HG03457 (cell line): ENCODE data around the gene VPS51.
"Not testable (repeated sequence)": the region's sequence is repeated elsewhere in the genome, so short reads cannot be mapped to it uniquely, and the experiment has no call there.

Experiments used
- ATAC-seq: cut with Tn5 transposase; IDR thresholded peaks from one replicate; pipeline ENCODE4 v1.9.1; 2021; ENCODE audit warnings: moderate number of reproducible peaks; ENCODE audit not compliant: unreplicated experiment

The VPS51 gene

DNA sequence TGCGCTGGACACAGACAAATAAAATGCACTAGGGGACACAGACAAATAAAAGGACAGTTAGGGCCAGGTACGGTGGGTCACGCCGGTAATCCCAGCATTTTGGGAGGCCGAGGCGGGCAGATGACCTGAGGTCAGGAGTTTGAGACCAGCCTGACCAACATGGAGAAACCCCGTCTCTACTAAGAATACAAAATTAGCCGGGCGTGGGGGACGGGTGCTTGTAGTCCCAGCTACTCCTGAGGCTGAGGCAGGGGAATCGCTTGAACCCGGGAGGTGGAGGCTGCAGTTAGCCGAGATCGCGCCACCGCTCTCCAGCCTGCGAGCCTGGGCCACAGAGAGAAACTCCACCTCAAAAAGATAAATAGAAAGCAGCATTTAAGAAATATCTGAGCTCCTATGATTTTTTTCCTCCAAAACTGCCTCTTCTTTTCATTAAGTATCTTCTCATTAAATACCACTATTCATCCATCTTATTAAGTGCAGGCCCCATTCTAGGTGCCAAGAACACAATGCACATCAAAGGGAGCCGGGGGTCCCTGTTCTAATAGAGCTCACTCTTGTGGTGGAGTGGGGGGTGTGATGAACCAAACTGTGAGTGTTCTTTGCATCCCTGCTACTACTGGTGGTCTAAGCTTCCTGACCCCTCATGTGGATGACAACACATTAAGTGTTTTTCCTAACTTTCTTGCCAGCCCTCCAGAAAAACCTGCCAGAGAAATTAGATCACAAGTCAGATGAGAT is 22.3 kb downstream of the VPS51 start:
- ATAC-seq = no peak

DNA sequence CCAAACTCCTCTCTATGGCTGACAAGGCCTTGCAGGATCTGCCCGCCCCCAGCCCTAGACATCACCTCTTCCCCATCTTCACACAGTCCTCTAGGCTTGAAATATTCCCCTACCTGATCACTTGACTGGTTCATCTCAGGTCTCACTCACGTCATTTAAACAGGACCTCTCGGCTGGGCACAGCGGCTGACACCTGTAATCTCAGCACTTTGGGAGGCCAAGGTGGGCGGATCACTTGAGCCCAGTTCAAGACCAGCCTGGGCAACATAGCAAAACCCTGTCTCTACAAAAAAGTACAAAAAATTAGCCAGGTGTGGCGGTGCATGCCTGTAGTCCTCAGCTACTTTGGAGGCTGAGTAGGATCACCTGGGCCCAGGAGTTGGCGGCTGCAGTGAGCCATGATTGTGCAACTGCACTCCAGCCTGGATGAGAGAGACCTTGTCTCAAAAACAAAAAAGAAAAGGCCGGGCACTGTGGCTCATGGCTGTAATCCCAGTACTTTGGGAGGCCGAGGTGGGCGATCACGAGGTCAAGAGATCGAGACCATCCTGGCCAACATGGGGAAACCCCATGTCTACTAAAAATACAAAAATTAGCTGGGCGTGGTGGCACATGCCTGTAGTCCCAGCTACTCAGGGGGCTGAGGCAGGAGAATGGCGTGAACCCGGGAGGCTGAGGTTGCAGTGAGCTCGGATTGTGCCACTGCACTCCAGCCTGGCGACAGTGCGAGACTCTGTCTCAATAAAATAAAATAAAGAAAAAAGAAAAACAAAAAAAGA is 23.1 kb downstream of the VPS51 start:
- ATAC-seq = not testable (repeated sequence)

DNA sequence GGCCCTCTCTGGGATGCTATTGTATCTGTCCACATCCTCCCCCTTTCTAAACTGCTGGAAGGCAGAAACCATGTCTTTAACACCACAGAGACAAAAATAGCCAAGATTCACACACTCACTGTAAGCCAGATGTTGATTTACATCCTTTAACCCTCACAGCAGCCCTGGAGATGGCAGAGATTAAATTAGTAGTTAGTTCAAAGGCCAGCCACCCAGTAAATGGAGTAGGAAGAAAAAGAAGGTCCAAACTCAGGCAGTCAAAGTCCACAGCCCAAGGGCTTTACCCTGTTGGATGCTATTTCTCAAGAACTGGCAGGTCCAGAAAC is 23.6 kb downstream of the VPS51 start:
- no peak for ATAC-seq

DNA sequence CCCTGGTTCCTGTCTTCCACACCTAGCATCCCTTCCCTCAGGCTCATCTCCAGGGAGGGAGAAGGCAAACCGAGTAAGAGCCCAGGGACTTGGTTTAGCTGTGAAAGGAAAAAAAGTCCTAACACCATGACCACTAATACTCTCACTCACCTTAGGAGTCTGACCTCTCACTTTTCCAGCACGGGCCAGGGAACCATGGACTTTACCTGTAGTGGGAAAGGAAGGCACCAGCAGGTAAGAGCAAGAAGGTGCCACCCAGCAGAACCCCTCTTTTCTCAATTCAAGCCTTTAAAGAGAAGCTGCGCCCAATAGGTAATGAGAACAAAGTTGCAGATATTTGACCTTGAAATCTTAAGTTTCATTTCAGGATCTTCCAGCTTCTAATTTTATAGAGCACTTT is 24.8 kb downstream of the VPS51 start:
- ATAC-seq = no peak

DNA sequence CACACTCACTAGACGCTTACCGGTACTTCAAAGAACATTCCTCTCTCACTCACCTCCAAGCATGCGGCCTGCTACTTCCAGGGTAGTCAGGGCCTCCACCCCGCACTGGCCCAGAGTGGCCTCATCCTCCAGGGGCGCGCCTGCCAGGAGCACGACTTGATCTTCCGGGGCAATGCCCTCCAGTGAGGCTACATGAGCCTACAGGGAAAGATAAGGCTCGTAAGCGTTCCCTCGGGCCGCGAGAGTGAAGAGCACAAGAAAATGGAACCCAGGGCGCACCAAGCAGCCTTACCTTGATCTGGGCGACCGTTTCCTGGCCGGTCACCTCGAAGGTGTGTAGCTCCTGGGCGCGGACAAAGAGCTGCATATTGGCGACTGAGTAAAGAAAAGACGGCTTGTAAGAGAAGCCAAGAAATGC is 25.4 kb downstream of the VPS51 start:
- ATAC-seq = no peak

DNA sequence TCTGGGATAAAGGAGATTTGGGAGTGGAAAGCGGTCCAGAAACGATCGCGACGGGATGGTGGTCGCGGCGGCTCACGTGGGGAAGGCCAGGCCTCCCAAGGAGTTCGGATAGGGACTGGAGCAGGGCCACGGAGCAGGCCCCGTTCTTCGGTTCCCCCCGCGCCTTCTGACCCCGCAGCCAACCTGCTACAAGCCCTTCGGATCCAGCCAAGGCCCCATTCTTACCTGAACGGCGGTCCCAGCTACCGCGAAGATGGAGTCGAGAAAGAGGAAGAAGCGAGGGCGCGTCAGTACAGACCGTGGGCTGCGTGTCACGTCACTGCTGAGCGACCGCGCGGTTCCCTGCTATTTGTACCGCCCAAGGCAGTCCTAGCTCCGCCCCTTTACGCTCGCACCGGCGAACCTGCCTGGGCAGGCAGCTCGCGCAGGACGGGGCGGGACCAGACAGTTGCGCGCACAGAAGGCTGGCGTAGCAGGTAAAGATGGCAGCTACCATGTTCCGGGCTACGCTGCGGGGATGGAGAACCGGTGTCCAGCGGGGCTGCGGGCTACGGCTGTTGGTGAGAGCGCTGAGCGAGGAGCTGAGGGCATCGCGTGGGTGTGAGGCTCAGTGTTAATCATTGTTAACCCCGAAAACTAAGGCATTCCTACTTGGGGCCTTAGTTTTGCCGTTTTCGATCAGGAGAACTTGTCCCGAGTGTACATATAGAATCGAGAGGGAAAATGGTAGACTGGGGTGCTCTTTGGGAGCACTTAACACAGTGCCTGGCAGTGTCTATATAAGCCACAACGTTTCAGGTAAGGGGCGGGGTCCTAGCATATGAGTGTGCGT is 26.1 kb downstream of the VPS51 start, which contains the start of the genes FAU and MRPL49:
Gene FAU, minus strand, starts transcription at position 270 of the 832 bp plus-strand sequence. CDS start 321 bp downstream, outside the sequence.
Gene MRPL49, plus strand, starts transcription at position 457 of the 832 bp plus-strand sequence. Its CDS starts 26 bp downstream, at position 483.
- ATAC-seq = peak; percentile 49

DNA sequence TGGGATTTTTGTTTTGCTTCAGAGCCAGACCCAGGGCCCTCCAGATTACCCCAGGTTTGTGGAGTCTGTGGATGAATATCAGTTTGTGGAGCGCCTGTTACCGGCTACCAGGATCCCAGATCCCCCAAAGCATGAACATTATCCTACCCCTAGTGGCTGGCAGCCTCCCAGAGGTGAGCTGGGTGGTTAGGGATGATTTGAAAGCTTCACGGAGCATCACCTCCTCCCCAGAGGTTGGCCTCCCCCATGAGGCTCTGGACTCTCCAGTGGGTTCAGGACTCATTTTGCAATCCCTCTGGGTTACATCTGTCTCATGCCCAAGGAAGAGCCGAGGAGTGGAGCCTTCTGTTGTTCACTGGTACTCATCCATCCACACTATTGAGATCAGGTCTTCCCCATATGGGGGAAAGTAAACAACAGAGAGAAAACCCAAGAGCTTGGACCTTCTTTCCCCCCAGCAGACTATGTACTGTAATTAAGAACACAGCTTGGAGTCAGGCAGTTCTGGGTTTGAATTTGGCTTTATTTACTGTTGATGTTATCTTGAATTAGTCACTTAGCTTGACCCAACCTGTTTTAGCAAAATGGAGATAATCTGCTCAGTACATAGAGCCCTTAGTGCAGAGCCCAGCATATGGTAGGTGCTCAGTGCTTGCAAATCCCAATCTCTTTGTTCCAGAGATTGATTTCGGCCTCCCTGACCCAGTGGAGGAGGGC is 28.6 kb downstream of the VPS51 start:
- no peak for ATAC-seq

DNA sequence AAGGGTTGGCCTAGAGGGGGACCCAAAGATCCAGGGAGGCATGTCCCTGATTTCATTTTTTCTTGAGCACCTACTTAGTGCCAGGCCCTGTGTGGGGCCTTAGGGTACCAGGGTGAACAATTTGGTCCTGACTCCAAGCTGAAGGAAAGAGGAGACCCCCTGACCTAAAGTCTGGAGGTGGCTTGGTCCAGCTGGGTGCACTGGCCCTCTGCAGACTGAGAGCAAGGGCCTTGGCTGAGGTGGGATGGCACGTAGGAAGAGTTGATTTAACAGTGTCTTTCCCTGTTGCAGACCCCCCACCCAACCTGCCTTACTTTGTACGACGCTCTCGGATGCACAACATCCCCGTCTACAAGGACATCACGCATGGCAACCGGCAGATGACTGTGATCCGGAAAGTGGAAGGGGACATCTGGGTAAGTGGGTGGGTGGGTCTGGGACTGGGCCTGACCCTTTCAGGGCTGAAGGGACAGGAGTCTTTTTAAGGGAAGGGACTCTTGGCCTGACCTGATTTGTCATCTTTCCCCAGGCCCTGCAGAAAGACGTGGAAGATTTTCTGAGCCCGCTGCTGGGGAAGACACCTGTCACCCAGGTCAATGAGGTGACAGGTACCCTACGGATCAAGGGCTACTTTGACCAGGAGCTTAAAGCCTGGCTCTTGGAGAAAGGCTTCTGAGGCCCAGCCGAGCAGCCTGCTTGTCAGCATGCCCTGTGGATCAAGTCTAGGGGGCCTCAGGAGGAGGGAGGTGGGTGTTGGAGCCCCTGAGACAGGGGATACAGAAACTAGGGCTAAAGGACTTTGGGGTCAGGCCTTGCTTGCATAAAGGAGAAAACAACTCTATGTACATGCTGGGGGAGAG is 29.4 kb downstream of the VPS51 start:
- ATAC-seq = no peak

DNA sequence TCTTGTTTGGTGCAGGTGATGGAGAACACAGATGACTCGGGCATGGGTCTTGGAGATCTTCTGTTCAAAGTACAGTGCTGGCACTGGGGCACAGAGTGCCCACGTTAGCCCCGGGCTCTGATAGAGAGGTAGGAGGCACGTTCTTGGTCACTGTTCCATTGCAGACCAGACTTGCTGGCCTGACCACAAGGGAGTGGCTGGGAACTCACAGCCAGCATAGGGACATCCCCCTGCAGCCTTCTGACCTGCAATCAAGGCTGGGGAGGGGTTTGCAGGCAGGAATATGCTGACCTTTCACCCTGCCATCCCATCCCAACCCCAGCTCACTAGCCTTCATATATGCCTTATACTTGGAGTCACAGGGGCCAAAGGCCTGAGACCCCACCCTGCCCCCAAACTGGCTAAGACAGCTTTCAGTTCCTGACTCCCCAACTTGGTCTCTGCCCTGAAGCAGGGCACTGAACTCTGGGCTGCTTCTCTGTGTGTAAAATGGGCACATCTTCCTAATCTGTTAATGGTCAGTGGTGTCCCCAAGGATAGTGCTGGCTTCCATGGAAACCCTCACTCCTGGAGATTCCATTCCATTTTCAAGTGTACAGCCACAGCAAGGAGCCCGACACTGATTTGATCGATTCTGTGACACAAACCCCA is 30.7 kb downstream of the VPS51 start:
- no peak for ATAC-seq

DNA sequence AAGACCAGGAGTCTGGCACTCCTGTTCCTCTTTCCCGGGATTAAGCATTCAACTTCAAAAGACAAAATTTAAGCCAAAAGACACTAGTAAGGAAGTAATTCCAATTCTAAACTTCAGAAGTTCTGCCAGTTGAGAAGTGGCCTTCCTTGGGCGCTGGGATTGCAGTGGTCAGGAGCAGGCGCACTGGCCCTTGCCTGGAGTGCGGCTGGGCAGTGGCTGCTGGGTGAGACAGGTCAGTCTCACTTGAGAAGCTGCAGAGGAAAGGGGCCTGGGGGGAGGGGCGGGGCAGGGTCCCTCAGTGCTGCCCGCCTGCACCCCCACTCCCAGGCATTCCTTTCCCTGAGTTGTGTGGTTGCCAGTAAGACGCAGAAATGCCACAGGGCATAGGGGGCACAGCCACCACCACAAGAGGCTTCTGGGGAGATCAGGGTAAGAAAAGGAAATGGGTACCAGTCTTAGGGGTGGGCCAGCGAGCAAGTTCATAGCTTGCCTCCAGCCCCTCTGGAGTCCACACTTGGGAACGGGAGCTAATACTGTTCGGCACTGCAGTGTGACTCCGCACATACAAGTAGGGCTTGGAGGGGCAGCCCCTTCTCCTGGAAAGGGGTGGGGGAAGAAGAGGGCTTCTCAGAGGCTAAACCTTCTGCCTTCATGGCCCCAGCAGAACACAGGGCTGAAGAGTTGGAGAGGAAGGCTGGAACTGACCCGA is 31.6 kb downstream of the VPS51 start:
- ATAC-seq = no peak

DNA sequence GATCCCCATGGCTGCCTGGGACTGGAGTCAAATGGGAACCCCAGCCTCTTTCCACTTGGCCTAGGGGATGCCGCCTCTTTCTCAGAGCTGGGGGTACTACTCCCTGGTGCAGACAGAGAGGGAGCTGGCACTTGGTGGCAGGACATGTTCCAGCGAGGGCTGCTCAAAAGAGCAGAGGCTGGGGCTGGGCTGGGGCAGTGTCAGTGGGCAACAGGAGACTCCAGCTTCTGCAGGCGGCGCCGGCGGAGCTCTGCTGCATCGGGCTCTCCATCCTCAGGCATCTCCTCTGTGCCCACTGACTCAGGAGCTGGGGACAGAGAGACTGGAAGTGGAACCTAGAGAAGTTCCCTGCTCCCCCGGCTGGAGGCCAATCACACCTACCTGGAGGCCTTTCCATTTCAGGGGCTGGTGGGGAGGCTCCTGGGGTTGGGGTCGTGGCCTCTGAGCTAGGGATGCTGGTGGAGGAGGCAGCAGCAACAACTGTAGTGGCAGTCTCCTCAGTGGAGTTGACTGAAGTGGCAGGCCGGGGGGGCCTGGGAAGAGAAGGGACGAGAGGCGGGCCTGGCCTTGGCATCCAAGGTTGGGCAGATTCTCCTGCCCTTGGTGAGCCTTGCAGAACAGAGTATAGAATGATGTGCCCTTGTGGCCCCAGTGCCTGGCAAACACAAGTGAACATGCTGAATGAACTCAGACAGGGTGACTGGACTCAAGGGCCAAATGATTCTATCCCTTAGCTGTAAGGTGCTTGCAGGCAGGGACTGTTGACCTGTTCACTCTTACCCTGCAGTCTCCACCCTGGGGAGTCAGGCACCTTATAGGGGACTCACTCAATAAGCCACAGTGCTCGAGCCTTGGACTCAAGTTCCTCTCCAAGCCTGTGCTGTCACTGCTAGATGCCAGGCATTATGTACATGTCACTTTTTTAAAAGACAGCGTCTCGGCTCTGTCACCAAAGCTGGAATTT is 32.5 kb downstream of the VPS51 start:
- ATAC-seq = no peak

DNA sequence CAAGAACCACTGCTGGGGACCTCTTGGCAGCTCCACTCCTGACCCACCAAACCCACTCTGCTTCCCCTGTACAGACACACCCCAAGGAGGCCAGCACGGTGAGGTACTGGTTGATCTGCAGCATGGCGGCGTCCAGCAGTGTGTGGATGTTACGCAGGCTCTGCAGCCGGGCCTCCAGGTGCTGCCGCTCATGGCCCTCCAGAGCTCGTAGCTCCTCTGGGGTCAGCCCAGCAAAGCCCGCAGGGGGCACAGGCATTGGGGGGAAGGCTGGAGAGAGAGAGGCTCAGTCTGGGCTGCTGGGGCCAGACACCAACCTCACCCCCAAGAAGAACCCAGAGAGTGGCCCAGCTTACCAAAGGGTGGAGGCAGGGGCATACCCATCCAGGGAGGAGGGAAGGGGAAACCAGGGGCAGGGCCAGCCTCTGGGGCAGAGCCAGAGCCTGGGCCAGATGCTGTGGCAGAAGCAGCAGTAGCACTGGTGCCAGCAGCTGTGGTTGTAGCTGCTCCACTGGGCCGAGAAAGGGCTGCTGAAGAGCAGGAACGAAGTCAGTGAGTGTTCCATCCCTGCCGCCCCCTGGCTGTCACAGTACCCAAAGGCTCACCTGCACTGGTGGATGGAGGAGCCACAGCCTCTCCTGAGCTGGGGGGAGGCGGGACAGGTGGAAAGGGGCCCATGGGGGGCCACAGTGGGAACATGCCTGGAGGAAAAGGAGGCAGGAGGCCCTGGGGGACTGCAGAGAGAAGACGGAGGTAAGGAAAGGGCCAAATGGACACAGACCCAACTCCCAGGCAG is 33.8 kb downstream of the VPS51 start:
- no peak for ATAC-seq

DNA sequence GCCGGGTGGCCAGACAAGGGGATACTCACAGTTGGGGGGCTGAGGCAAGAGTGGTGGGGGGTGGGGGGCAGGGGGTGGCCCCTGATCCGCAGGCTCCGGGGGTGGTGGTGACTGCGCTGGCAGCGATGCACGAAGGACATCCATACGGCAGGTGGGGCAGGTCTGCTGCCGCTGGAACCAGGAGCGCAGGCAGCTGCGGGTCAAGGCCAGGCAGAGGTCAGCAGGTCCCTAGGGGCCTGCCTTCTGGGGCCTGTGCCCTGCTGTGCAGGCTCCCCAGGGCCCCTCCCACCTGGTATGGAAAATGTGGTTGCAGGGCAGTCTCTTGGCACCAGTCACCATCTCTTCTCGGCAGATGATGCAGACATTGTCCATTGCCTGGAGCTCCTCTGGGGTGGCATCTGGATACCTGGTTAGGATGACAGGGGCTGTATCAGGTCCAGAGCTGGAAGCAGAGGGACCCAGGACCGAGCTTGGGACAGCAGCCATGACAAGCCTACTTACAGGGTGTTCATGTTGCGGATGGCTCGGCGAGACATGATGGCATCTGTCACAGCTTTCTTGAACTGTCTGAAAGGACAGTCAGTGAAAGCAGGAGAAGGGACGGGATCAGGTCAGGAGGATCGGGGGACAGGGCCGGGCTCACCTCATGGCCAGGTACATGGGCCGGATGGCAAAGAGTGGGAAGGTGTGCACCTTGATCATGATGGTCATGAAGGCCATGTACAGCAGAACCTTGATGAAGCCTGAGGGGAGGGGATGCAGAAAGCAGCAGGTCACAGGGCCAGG is 34.8 kb downstream of the VPS51 start:
- ATAC-seq = no peak

DNA sequence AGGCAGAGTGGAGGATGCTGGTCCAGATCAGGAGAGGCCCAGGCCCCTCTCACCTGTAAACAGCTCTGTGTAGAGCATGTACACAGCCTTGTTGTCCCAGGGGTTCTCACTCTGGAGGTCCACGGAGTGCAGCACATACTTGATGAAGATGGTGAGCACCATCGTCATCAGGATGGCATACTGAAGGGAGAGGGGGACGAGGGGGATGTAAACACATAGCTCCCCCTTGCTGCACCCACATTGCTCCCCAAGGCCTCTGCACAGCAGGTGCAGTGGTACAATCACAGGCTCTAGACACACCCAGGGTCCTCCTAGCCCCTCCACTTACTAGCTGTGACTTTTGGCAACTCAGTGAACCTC is 35.4 kb downstream of the VPS51 start:
- no peak for ATAC-seq

DNA sequence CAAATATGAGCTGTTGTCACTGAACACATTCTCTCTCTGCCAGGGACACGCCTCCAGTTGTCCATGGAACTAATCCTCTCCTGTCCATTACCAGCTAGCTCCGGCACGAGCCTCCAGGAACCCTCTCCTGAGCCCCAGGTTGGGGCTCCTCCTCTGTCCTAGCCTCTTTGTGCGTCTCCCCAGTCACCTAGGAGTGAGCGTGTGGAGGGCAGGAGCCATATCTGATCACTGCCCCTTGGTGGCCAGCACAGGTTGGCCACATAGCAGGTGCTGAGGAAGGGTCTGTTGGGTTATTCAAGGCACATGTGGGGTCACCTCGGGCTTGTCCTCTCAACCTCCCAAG is 35.9 kb downstream of the VPS51 start:
- ATAC-seq = no peak
